ENCODE measurements around the gene CTXND1. TPM values are rescaled to one million over a fixed set of nuclear protein-coding genes. Genes with fewer than 3 reads are reported as not detected.

CTXND1 gene
- total and polyA plus RNA-seq, 2 of the 4 experiments (the other 2 are of a cell fraction) = not detected

GRCh38 chr15:80242802-80243201, 9.2 kb downstream of the CTXND1 start:
- Histone ChIP-seq H3K4me1 (ENCODE audit: control insufficient read depth, insufficient read depth, low read length) (no peaks in the 10 kb centered on the region; the same call in 1 of the 2 replicates), H3K27ac (ENCODE audit: insufficient read depth, low read length) (no peak overlapping the region), H4K8ac (ENCODE audit: low read depth in 2 of 2, low read length in 2 of 2) (no peak overlapping the region), H3K36me3 (ENCODE audit: control insufficient read depth, insufficient read depth, low read length) (no peaks in the 10 kb centered on the region), H2AK9ac (replicated peaks; ENCODE audit: low read depth, low read length, poor library complexity) (no peak overlapping the region), H3K14ac (replicated peaks; ENCODE audit: low read depth, low read length) (no peak overlapping the region), H3K4me2 (ENCODE audit: low read depth, low read length) (no peak overlapping the region), H3K9me1 (ENCODE audit: insufficient read depth, low read length) (no peaks in the 10 kb centered on the region), H2AFZ (replicated peaks; ENCODE audit: low read length, poor library complexity) (no peak overlapping the region), H2BK120ac (ENCODE audit: low read depth, low read length) (no peak overlapping the region), H2BK20ac (ENCODE audit: low read depth, low read length) (no peak overlapping the region), H3K79me1 (ENCODE audit: low read depth in 1 of 2, low read length in 2 of 2) (no peaks in the 10 kb centered on the region), H3K4ac (ENCODE audit: low read depth, low read length) (no peak overlapping the region), H3K56ac (ENCODE audit: extremely low read depth, insufficient read depth, low read length) (no peak overlapping the region), H2BK5ac (ENCODE audit: low read depth, low read length, poor library complexity, severe bottlenecking) (no peak overlapping the region), H3K4me3 (ENCODE audit: insufficient read depth, low read depth, low read length) (no peak overlapping the region), H2BK15ac (ENCODE audit: low read depth, low read length) (no peak overlapping the region), H2AK5ac (ENCODE audit: low read depth, low read length) (no peak overlapping the region), H3K9ac (ENCODE audit: low read depth, low read length) (no peak overlapping the region), H3K9me3 (ENCODE audit: control insufficient read depth, insufficient read depth, low read length) (no peaks in the 10 kb centered on the region), H4K20me1 (ENCODE audit: insufficient read depth, low read length) (no peaks in the 10 kb centered on the region), H4K91ac (ENCODE audit: insufficient read depth, low read depth, low read length) (no peak overlapping the region), H3K27me3 (ENCODE audit: control insufficient read depth, insufficient read depth, low read length) (peaks cover 67% of the 10 kb centered on the region), H4K5ac (ENCODE audit: low read depth, low read length) (no peak overlapping the region), H3K23ac (ENCODE audit: low read depth, low read length) (no peak overlapping the region), H3K18ac (ENCODE audit: low read depth, low read length) (no peak overlapping the region)
- no CpG with 5 or more reads among the region's 3 CpGs for WGBS, 2 experiments (ENCODE audit: extremely low coverage in 2 of 2, insufficient read length in 1 of 2)
- in situ Hi-C loops (cut with MboI; ENCODE audit: low sequenced_read_pairs) (no loop called here), dilution Hi-C loops (cut with HindIII; ENCODE audit: low sequenced_read_pairs, unreplicated experiment) (no loop called here), intact Hi-C loops (cut with micrococcal nuclease) (loop anchor here (1.0 kb wide), 1 partner anchor 536 kb away; the partner anchor contains the start of gene CEMIP)
- ChIA-PET CTCF (no interaction called here), POLR2A (ENCODE audit: unreplicated experiment) (no interaction called here)
- BruUV-seq (replicated peaks) = no TSS peak
- ATAC-seq (ENCODE audit: low read depth) = no peak
- DNase-seq = no peak
- TF ChIP-seq BHLHE40 (IDR thresholded peaks at IDR 0.05; ENCODE audit: low read depth, low read length) (no peak), CEBPB (IDR thresholded peaks at IDR 0.05; ENCODE audit: low read depth, low read length) (no peak), MAFK (IDR thresholded peaks at IDR 0.05; ENCODE audit: low read depth, low read length) (no peak), MAZ (IDR thresholded peaks at IDR 0.05; ENCODE audit: borderline replicate concordance, low read depth, low read length) (no peak), RCOR1 (IDR thresholded peaks at IDR 0.05; ENCODE audit: insufficient replicate concordance, low read length) (no peak)
- TF ChIP-seq, protein P1, sequence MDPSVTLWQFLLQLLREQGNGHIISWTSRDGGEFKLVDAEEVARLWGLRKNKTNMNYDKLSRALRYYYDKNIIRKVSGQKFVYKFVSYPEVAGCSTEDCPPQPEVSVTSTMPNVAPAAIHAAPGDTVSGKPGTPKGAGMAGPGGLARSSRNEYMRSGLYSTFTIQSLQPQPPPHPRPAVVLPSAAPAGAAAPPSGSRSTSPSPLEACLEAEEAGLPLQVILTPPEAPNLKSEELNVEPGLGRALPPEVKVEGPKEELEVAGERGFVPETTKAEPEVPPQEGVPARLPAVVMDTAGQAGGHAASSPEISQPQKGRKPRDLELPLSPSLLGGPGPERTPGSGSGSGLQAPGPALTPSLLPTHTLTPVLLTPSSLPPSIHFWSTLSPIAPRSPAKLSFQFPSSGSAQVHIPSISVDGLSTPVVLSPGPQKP (IDR thresholded peaks at IDR 0.05; ENCODE audit: borderline replicate concordance, low read depth, low read length) = no peak

Measured in IMR-90 (cell line).